ENCODE data around the gene GPR42.

DNA sequence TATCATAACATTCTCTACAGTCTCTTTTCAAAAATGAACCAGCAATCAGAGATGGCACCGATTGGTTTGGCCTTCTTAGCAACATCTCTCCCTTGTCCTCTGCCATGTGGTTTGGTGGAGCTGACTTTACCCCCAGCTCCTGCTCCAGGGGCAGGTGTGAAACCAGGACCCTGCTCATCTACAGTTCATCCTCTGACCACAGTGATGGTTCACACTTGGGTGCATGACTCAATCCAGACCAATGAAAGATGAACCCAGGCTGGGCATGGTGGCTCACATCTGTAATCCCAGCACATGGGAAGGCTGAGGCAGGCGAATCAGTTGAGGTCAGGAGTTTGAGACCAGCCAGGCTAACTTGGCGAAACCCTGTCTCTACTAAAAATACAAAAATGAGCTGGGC, 43.6 kb downstream of the GPR42 start:
- no peak for TF ChIP-seq POLR2A (IDR thresholded peaks at IDR 0.05)
- TF ChIP-seq, protein P1, sequence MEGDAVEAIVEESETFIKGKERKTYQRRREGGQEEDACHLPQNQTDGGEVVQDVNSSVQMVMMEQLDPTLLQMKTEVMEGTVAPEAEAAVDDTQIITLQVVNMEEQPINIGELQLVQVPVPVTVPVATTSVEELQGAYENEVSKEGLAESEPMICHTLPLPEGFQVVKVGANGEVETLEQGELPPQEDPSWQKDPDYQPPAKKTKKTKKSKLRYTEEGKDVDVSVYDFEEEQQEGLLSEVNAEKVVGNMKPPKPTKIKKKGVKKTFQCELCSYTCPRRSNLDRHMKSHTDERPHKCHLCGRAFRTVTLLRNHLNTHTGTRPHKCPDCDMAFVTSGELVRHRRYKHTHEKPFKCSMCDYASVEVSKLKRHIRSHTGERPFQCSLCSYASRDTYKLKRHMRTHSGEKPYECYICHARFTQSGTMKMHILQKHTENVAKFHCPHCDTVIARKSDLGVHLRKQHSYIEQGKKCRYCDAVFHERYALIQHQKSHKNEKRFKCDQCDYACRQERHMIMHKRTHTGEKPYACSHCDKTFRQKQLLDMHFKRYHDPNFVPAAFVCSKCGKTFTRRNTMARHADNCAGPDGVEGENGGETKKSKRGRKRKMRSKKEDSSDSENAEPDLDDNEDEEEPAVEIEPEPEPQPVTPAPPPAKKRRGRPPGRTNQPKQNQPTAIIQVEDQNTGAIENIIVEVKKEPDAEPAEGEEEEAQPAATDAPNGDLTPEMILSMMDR (IDR thresholded peaks at IDR 0.05): no peak
- TF ChIP-seq EP300 (IDR thresholded peaks at IDR 0.05): no peak

All from ovary (tissue), 3 donors.